K562 treated with DMSO at 1 percent for 24 hours (cell line): ENCODE results near the gene ZWILCH. TPM values are rescaled to one million over a fixed set of nuclear protein-coding genes. Genes with fewer than 3 reads are reported as not detected.

Experiments used
- total RNA-seq: library from RNA; unstranded; fragments of 300-600 nt; gene quantifications from 2 replicates; pipeline ENCODE4 v1.2.3, GENCODE V29; 2022; ENCODE audit warnings: low read depth; ENCODE audit not compliant: insufficient read depth

Gene ZWILCH
- 22.5 and 34.9 TPM in 2 replicates for total RNA-seq

GRCh38 chr15:66504563-66505429, at the start of gene ZWILCH, which contains the start of gene RPL4:
ZWILCH (plus strand) TSS chr15:66505326; CDS start chr15:66505339, 13 bp downstream.
RPL4 (minus strand) TSS chr15:66504855; CDS start chr15:66504790, 65 bp downstream.

GRCh38 chr15:66497502-66498455, 7.3 kb upstream of the ZWILCH start, which contains the start of gene SNAPC5:
SNAPC5 (minus strand) TSS chr15:66497762; CDS start chr15:66497731, 31 bp downstream.

DNA sequence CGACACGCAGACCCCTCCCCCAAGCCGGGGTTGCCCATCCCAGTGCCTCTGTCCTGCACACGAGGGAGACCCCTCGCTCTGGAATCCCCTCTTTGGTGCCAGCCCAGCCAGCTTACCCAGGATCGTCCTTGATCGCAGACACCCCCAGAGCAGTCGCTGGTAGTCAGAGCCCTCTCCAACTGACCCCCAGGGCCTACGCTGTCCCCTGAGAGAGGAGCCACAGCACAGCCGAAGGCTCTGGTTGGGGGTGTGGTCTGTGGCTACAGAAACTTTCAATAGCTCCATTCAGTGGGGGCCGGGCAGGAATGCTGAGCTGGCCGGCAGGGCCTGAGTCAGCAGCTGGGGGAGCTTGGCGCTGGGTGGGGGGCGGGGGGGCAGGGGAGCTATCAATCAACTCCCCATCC, 60.6 kb downstream of the ZWILCH start, which contains the start of gene LCTL:
Gene LCTL (minus strand): TSS at position 258 of the 404 bp plus-strand sequence. CDS start 633 bp downstream, outside the sequence.

Other genes with a start within 250 kb of the ZWILCH start
- gene DIS3L, start 211.8 kb upstream of the ZWILCH start, total RNA-seq: 15.6 and 20.1 TPM in 2 replicates
- 8.7 and 10.3 TPM in 2 replicates for gene TIPIN, start 148.6 kb upstream of the ZWILCH start, total RNA-seq
- 49.6 and 53.6 TPM in 2 replicates for gene MAP2K1, start 118.4 kb upstream of the ZWILCH start, total RNA-seq
- 38.5 and 39.0 TPM in 2 replicates for gene SNAPC5, start 7.6 kb upstream of the ZWILCH start, total RNA-seq
- gene RPL4, start 471 bp upstream of the ZWILCH start, total RNA-seq: 4,195 and 4,305 TPM in 2 replicates
- gene LCTL, start 60.7 kb downstream of the ZWILCH start, total RNA-seq: not detected in 2 replicates
- 16.7 and 17.9 TPM in 2 replicates for gene SMAD6, start 196.9 kb downstream of the ZWILCH start, total RNA-seq